ENCODE data around the gene CLDN7.

GRCh38 chr17:7219812-7220592 is 42.3 kb downstream of the CLDN7 start, which contains the start of the genes ACADVL and DLG4:
- no peak for TF ChIP-seq POLR2A (IDR thresholded peaks at IDR 0.05)
- TF ChIP-seq CTCF (IDR thresholded peaks at IDR 0.05), result no peak

Data from testis (tissue), 2 donors.